Stimulated activated CD4-positive, alpha-beta T cell treated with anti-CD3 and anti-CD28 coated beads, Interleukin-15, amount 100 ng/mL, for 48 hours (primary cell): ENCODE results near the gene SLC27A1.
"Not testable (repeated sequence)": the region's sequence is repeated elsewhere in the genome, so short reads cannot be mapped to it uniquely, and the experiment has no call there.

Experiments
- DNase-seq, 2 donors: peaks; one replicate each; pipeline ENCODE4 v3.0.0-alpha.2; 2020; ENCODE audit warnings: low read depth in 2 of 2

The SLC27A1 gene

GRCh38 chr19:17511724-17512573 is 41.6 kb downstream of the SLC27A1 start:
- DNase-seq: peak; percentile 78

- no peak for DNase-seq
Measured at GRCh38 chr19:17512574-17512939, 42.2 kb downstream of the SLC27A1 start.

- no peak for DNase-seq
Measured at GRCh38 chr19:17515408-17516149, 45.3 kb downstream of the SLC27A1 start.

GRCh38 chr19:17517898-17518297 is 47.6 kb downstream of the SLC27A1 start:
- no peak for DNase-seq

- DNase-seq: not testable (repeated sequence)
Measured at GRCh38 chr19:17518654-17519053, 48.3 kb downstream of the SLC27A1 start.

GRCh38 chr19:17519967-17520366 is 49.6 kb downstream of the SLC27A1 start:
- DNase-seq: no peak

- no peak for DNase-seq
Measured at GRCh38 chr19:17520865-17521264, 50.5 kb downstream of the SLC27A1 start.

- peak in 1 of 2 donors; percentile 43 for DNase-seq
Measured at GRCh38 chr19:17522988-17523872, 52.9 kb downstream of the SLC27A1 start.

- DNase-seq: no peak
Measured at GRCh38 chr19:17524651-17525050, 54.3 kb downstream of the SLC27A1 start.

GRCh38 chr19:17525141-17525540 is 54.8 kb downstream of the SLC27A1 start:
- DNase-seq: no peak

- DNase-seq: no peak
Measured at GRCh38 chr19:17526922-17527321, 56.6 kb downstream of the SLC27A1 start.

GRCh38 chr19:17527326-17527725 is 57.0 kb downstream of the SLC27A1 start:
- DNase-seq: no peak

GRCh38 chr19:17528610-17529009 is 58.3 kb downstream of the SLC27A1 start:
- no peak for DNase-seq

- no peak for DNase-seq
Measured at GRCh38 chr19:17529239-17530158, 59.2 kb downstream of the SLC27A1 start.

GRCh38 chr19:17530586-17530985 is 60.3 kb downstream of the SLC27A1 start:
- DNase-seq: no peak

GRCh38 chr19:17532116-17532515 is 61.8 kb downstream of the SLC27A1 start:
- DNase-seq: no peak

- no peak for DNase-seq
Measured at GRCh38 chr19:17532557-17532956, 62.2 kb downstream of the SLC27A1 start.

GRCh38 chr19:17534767-17535166 is 64.4 kb downstream of the SLC27A1 start:
- DNase-seq: no peak

GRCh38 chr19:17536955-17537354 is 66.6 kb downstream of the SLC27A1 start:
- DNase-seq: no peak

GRCh38 chr19:17538684-17539237 is 68.4 kb downstream of the SLC27A1 start:
- DNase-seq: no peak
